GM21360 (cell line): Measurements from ENCODE around the gene MGRN1.

Source experiments
- ATAC-seq: cut with Tn5 transposase; IDR thresholded peaks from one replicate; pipeline ENCODE4 v1.9.1; 2021; ENCODE audit warnings: mild to moderate bottlenecking, moderate library complexity; ENCODE audit not compliant: unreplicated experiment

Gene MGRN1

DNA sequence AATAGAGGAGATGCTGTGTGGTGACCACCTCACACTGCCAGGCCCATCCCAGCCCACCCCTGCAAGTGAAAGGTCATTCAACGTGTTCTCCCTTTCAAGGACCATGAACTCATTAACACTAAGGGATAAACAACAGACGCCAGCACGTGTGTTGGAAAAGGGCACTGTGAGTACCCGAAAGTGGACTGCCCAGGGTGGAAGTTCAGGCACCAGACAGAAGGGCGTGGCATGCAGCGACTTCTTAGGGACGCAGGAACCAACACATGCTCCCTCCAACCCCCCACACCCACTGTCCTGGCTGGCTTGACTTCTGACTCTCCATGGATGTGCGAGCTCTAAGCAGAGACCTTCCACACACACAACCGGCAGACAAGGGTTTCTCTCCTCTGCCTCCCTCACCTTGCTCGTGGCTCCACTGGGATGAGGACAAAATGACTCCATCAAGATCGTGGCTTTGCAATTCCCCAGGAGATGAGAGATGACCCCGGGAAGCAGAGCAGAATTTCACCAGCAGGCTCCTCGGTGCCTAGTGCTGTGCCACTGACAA lies 20.9 kb upstream of the MGRN1 start:
- ATAC-seq: no peak

DNA sequence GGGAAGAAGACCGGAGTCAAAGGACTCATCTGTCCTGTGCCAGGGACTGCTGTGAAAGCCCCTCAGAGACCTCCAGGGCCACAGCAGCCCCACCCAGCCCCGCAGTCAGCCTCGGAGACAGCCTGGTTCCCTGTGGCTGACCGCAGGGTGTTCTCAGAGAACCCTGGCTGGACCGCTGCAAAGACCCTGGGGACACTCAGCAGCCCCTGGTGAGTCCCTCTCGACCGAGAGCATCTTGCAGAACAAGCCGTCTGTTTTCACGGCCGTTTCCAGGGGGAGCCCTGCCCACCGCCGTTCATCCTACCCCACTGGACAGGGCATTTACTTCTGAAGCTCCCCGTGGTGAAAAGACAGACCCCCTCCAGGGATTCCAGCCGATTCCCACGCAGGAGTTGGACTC lies 20.2 kb upstream of the MGRN1 start:
- ATAC-seq: no peak

DNA sequence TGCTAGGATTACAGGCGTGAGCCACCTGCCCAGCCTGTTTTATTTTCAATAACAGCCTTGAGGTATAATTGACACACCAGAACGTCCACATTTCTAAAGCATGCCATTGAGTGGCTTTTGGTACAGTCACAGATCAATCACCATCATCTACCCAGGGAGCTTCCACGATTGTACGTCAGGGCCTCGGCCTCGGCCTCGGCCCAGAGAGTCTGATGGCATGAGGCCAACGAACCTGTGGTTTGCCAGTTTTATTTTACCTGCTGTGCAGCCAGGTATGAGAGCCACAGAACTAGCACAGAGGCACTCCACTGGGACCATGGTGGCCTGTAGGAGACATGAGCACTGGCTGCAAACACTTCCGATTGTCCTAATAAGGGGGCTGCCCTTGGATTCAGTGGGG lies 18.3 kb upstream of the MGRN1 start:
- ATAC-seq: no peak

DNA sequence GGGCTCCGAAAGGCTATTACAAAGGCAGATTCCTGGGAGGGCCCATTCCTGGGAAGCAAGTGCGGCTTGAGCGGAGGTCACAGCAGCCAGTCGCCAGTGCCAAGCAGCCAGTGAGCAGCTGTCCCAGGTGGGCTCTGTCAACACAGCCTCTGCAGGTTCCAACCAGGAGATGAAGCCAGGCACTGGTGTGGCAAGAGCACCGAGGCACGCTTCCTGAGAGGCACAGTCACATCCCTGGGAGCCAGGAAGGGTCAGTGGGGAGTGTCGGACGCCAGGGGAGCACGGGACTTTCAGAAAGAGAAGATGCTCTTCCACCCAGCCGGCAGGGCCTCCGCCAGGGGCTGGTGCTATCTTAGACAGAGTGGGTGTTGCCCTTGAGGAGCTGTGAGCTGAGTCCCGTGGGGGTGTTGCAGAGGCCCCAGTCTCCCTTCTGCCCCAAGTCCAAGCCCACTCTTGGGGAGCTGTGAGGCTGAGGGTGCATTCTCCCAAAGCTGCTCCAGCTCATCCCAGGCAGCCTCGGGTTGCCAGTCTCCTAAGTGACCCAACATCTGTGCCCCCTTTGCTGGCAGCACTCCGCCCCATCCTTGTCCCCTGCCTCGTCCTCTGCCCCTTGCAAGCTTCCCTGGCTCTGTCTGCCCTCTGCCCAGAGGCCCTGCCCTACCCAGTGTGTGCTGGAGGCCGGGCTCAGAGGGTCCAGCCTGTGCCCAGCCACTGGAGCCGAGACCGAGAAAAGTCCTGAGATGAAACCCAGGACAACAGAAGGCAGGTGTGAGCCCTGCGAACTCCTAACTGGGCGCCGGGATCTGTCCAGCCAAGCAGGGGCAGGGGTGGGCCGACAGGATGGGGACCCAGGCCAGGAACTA lies 16.6 kb upstream of the MGRN1 start:
- ATAC-seq: no peak

DNA sequence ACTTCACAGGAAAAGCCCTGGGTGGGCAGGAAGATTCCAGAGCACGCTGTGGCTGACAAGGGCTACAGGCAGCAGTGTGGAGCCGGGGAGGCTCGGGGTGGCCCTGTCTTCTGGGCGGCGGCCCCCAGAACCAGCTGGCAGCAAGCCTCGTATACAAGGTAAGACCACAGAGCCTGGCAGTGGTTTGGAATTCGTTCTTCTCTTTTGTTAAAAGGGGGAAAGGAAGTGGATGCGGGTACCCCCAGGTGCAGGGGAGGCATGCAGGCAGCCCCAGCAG lies 16.0 kb upstream of the MGRN1 start:
- ATAC-seq: no peak

DNA sequence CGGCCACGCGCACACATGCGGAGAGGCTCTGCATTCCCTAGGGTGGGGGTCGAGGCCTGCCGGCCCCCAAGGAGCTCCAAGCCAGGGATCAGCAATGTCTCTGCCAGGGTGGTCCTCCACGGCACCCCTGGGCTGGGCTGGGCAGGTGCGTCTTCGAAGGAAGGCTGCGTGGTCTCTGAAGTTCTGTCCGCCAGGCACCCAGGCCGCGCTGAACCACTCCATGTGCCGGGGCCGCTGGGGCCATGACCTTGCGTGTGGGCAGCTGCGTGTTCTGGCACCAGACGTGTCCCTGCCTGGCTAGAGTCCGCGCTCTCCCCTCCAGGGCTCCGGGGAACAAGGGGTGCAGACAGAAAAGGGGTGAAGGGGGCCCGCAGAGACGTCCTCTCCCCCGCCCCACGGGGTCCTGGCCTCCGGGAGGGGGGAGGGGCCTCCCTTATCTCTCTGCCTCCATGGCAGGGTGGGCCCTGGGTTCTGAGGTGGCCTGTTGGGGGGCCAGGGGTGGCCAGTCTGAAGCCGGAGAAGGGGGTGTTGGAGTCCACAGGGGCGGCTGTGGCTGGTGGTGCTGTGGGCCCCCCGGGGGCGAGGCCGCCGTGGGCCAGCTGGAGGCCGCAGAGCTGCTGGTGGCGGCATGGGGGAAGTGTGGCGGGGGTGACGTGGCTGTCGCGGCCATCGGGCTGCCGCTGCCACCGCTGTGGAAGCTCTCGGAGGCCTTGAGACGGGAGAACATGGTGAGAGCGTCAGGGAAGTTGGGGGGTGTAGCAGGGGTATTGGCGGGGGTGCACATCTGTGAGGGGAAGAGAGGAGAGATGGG lies 15.2 kb upstream of the MGRN1 start:
- ATAC-seq: no peak

DNA sequence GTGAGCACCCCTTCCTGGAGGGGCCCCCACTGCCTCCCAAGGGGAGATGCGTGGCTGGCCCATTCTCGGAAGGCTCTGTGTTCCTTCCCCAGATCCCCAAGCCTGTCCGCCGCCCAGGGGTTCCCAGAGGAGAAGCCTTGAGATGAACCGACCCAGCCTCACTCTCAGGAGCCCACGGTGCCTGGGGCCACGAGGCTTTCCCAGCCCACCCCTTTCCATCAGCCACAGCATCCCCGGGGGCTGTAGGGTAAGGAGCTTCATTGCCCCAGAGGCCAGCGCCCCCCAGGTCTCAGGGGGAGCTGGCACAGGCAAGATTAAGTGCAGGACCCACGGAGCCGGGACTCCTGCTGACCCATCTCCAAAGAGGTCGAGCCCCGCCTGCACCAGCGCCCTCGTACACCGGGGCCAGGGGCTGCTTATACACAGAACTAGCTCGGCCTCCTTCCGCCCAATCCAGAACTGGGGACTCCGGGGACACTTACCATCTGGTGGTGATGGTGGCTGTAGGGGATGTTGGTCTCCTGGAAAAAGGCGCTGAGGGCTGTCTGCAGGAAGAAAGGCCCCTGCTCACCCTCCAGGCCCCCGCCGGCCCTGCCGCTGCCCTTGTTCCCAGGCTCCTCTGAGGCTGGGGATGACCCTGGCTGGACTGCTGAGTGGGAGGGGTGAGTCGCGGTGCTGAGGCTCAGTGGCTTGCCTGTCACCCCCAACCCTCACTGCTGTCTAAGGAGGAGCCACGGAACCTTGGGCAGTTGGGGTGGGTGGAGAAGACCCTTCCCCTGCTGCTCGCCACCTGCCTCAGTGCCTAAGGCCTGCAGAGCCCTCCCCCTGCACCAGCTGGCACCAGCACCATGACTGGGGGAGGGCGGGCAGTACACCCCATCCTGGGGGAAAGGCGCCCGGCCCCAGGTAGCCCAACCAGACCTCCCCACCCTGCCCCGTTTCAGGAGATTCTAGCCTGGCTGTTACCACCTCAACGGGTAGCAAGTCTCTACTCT lies 14.3 kb upstream of the MGRN1 start:
- no peak for ATAC-seq

DNA sequence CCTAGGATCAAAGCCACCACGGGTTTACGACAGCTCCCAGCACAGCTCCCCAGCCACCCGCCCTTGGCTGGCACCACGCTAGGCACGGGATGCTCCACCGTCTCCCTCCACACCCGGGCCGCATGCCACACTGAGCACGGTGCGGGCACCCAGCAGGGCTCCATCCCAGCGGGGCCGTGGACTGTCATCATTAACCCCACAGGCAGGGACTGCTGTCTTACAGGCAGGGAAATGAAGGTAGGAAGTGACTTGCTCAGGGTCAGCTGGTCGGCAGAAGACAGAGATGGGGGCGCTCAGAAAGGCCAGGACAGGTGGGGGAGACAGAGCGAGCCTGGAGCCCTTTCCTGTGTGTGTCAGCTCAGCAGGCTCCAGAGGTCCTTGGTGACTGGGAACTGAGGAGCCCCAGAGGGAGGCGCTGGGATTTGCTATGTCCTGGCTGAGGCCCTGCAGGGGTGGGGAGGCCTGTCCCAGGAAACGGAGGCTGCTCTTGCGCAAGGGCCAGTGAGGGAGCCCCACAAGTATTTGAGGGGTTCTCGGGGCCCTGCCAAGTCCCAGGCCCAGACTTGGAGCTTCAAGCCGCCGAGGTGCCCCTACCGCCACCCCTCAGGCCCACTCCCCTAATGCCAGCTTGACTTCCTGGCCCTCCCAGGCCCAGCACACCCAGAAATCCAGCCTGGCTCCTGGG lies 13.1 kb upstream of the MGRN1 start:
- ATAC-seq: no peak

DNA sequence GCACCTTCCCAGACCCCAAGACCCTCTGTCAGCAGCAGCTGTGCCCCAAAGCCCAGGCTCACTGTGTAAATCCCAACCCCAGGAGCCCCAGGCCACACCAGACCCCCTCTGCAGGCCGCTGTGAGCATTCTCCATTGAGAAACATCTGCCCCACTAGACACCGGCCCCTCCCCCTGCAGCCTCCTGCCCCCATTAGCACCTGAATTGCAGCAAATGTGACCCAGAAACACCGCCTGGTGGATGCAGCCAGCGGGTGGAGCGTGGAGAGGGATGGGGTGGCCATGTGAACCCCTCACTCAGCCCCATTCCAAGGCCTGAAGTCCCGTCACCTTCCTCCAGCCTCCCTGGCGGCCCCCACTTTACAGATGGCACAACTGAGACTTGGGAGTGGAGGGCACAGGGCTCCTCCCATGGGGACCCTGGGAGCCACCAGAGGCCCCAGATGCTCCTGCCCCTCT lies 12.1 kb upstream of the MGRN1 start:
- no peak for ATAC-seq

DNA sequence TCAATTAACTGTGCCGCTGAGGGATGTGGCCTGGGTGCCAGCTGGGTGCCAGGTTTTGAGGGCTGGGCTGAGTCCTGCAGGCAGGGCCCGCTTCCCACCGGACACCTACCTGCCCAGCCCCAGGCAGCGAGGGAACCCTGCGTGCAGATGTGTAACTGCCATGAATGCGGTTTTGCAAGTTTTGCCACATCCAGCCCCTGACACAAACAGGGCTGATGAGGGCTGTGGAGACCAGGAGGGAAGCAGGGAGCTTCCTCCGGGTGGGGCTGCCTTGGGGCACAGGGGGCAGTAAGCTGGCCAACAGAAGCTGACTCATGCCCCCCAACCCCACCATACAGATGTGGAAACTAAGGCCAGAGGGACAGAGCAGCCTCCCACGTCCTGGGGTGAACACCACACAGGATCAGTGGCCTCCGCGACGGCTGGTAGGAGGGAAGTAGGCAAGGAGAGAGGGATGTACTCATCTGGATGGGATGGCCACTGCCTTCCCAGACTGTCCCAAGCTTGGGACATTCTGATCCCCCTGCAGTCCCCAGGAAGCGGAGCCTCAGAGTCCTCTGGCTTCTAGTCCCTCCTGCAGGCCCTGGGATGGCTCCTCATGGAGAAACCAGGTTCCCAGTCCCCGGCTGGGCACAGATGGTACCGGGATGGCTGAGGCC lies 11.5 kb upstream of the MGRN1 start:
- ATAC-seq: no peak

DNA sequence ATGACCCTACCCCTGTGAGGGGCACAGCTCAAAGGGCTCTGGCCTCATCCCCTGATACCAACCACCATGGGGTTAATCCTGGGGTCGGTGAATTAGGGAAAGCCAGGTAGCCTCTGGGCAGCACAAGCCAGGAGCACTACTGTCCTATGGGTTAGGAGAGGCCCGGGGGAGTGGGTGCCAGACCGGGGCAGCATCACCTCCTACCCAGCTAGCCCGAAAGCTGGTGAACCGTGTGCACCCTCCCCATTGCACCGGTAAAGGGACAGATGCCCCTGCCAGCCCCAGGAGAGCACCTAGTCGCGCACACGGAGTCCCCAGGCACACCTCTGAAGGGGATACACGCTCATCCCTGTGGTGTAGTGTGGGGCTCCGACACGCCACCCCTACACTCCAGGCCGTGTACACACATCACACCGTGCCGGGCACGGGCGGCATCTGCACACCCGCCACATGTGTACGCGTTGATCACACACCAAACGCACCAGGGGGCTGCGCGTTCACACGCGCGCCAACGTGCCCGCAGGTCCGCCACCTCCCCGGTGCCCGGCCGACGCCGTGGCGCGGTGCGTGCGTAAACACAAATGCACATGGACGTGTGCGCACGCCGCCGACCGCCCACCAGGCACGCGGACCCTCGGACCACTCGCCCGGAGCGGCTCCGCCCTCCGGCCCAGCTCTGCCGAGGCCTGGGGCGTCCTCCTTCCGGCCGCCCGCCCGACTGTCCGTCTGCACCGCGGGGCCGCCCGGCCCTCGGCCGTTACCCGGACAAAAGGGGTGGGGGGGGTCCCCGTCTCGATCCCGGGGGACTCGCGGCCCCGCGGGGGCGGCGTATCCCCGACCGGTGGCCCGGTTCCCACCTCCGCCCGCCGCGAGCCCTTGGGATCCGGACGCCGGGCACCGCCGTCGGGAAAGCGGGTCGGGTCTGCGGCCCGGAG lies 10.7 kb upstream of the MGRN1 start:
- ATAC-seq: no peak

DNA sequence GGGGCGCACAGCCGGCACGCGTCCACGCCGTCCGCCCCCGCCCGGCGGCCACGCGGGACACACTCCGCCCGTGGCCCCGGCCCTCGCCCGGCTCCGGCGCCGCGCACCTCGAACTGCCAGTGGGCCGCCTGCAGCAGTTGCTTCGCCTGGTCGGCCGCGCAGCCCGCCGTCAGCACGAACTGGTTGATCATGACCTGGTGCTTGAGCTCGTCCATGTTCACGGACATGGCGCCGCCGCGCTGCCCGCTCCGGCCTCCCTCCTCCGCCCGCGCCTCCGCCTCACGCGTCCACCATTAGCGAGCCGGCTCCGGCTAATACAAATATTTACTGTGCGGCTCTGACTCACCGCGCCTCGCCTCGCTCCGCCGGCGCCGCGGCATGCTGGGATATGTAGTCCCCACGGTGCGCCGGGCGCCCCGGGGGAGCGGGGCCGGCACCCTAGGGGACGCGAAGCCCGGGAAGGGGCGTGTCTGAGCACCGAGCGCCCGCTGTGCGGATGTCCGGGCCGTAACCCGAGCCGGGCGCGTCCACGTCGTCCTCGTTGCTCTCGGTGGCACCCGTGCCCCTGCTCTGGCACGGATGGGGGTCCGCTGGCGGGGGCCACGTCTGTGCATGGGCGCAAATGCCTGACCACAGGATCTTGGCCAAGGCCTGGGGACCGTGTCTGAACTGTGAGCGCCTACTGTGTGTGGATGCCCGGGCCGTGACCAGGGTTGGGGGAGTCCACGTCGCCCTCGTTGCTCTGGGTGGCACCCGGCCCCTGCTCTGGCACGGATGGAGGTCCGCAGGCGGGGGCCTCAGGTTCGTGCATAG lies 9.8 kb upstream of the MGRN1 start, which contains the start of gene UBALD1:
Gene UBALD1 (minus strand): TSS at position 318 of the 813 bp plus-strand sequence. CDS start 91 bp downstream, at position 227.
- peak; percentile 63 for ATAC-seq

DNA sequence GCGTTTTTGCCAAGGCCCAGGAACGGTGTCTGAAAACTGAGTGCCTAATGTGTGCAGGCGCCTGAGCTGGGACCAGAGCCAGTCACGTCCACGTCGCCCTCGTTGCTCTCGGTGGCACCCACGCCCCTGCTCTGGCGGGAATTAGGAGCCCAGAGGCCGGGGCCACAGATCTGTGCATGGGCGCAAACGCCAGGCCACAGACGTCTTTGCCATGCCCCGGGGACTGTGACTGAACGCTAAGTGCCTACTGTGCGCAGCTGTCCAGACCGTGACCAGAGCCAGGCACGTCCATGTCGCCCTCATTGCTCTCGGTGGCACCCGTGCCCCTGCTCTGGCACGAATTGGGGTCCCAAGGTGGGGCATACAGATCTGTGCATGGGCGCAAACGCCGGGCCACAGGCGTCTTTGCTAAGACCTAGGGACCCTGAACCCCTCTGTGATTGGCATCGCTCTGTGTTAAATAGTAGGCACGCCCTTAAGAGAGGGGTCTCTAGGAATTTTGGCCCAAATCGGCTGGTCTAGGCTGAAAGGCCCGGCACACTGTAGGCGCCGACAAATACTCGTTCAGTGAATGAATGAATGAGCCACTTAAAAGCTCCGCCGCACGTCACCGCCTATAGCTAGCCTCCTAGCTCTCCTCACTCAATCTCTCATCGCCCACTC lies 9.1 kb upstream of the MGRN1 start:
- ATAC-seq: no peak

DNA sequence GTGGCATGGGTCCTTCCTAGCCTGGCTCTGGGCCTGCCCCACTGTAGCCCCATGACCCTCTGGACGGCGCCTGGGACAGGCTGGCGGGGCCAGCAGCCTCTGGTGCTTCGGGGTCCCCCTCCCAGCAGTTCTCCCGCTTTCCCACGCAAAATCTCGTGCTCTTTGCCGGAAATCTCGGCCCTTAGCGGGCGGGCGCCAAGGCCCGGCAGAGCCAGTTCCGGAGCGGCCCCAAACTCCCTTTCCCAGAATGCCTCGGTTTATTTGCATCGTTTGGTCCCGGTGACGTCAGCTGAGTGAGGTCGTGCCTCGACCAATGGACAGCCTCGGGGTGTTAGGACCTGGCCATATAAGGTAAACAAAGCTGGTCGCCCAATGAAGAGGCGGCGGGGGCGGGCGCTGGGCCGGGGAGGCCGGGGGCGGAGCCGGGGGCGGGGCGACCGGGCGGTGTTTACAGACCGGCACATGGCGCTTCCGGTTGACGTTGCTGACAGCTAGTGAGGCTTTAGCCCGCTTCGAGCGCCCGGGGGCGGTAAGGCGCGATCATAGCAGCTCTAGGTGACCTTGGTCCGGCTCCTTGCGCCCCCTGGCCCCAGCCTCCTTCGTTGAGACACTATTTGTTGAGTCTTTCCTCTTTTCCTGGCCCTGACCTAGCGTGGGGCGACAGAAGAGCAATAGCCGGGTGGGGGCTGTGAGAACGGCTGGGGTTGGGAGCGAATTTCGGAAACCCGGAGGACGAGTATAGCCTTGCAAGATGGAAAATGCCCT lies 8.4 kb upstream of the MGRN1 start:
- peak; percentile 68 for ATAC-seq

DNA sequence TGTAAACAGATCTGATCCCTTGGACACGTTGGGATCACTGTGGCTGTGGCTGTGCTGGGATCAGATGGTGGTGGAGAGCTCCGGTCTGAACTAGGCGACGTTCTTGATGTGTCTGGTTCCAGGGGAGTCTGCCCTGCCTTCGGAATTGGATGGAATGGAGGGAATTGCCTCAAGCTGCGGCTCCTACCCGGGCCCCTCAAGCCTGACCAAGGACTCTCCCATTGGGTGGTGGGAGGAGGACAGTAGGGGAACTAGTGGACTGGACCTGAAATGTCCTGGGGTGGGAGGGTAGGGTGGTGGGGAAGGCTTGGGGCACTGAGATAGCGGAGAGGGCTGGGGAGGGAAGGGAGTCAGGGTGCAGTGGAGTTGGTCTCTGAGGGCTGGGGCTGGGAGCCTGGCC lies 6.7 kb upstream of the MGRN1 start:
- no peak for ATAC-seq

DNA sequence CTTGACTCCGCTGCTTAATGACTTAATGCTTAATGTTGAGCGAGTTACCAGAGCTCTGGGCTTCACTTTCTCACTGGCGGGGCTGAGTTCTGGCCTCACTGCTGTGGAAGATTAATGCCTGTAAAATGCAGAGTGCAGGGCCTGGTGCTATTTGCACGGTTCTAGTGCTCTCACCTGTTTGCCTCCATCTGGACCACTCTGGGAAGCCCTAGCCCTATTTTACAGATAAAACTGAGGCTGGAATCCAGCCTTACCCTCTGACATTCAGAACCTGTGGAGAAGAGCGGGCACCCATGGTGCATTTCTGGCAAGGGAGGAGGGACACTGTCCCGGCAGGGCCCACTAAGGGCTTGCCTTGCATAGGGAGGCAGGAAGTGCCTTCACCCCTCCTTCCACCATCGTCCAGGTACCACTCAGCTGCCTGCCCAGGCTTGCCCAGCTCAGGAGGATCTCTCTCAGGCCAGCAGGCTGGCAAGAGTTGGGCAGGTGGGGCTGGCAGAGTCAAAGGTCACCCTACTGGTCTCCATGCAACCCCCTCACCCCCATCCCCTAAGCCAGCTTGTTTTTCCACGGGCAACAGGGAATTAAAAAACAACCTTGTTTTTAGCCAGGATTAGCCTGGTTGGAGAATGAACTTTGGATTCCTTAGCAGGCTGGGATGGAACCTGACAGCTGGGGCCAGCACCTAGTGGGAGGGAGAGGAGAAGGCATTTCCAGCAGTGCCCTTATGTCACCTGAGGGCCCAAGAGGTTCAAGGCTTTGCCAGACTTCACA lies 5.8 kb upstream of the MGRN1 start:
- no peak for ATAC-seq
